ENCODE measurements around the gene DIAPH2.

Gene DIAPH2

GRCh38 chrX:97594646-97595224 is 910.1 kb downstream of the DIAPH2 start:
- no peak for DNase-seq (ENCODE audit: low read depth)

DNA sequence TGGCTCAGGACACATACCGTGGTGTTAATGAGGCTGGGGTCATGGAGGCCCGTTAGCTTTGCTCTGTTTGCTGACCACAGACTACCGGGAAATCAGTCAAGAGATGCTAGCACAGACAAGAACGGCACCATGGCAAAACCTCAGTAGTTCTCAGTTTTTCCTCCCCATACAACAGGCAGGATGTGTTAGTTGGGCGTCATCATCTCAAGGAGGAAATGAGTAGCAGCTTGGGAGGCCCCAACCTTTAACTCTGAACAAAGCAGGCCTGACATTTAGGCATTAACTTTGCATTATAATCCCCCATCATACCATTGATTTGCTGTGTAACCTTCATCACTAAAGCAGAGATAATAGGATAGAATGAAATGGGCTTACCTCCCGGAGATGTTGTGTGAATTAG is 913.3 kb downstream of the DIAPH2 start:
- no peak for DNase-seq (ENCODE audit: low read depth)

- no peak for DNase-seq (ENCODE audit: low read depth)
Measured at GRCh38 chrX:97602465-97603258, 918.0 kb downstream of the DIAPH2 start.

GRCh38 chrX:97605271-97605670 is 920.6 kb downstream of the DIAPH2 start:
- DNase-seq (ENCODE audit: low read depth) = no peak

DNA sequence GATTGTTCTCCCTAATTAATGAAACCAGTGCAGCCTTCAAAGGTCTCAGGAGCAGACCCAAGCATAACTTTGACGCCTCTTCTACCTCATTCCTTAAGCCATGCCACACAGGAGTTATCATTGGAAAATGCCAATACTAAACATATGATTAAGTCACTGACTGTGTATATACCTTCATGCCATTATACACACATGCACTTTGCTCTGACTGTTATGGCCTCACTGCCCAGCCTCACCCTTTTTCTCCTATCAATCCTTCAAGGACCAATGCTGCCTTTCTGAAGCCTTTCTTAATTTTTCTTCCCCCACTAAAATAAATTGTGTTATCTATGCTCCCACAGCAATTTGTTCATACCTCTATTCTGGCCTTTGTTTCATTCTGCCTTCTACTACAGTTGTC is 924.7 kb downstream of the DIAPH2 start:
- DNase-seq (ENCODE audit: low read depth) = no peak

- DNase-seq (ENCODE audit: low read depth) = no peak
Measured at GRCh38 chrX:97609938-97610337, 925.3 kb downstream of the DIAPH2 start.

DNA sequence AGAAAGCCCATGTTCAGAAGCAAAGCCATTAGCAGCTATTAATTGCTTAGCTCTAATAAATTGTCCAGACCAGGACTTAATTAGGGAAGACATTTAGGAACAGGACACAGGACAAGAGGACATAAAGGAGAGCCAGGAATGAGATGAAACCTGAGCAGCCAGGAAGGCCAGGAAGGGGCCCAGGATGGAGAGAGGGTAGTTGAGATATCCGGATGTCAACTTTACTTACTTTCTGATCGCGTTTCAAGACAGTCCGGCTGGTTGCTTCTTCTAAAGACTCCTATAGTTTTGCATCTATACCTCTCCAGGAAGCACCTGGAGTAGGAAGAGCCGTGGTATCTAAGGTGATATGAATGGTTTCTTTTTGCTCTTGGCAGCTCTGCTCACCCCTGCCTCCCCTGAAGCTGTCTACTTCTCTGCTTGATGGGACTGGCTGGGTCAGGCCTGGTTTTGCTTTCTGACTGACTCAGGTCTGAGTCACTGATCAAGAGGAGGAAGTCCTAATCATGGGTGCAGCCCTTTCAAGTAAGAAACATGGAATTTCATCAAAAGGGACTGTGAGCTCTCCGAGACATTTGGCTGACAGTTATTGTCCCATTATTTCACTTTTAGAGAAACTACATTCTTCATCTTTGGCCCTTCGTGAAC is 932.4 kb downstream of the DIAPH2 start:
- peak; percentile 48 for DNase-seq (ENCODE audit: low read depth)

DNA sequence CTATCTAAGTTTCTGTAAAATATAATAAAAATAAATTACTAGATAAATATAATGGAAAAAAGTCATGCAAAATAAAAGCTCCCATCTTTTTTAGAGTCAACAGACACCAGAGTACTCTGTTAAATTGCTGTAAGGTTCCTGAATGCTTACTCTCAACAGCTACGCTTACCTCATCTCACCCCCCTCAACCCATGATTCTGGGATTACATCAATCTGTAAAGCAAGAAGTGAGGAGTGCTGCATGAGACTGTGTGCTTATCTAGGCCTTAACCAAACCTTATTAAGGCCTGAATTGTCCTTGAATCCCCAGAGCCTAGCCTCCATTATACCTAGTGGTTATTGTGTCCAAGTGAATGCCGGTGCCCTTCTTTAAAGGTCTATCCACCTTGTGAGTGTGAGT is 934.9 kb downstream of the DIAPH2 start:
- no peak for DNase-seq (ENCODE audit: low read depth)

GRCh38 chrX:97622111-97622510 is 937.5 kb downstream of the DIAPH2 start:
- no peak for DNase-seq (ENCODE audit: low read depth)

GRCh38 chrX:97628326-97628725 is 943.7 kb downstream of the DIAPH2 start:
- DNase-seq (ENCODE audit: low read depth) = no peak

- DNase-seq (ENCODE audit: low read depth) = no peak
Measured at GRCh38 chrX:97628807-97629596, 944.4 kb downstream of the DIAPH2 start.

DNA sequence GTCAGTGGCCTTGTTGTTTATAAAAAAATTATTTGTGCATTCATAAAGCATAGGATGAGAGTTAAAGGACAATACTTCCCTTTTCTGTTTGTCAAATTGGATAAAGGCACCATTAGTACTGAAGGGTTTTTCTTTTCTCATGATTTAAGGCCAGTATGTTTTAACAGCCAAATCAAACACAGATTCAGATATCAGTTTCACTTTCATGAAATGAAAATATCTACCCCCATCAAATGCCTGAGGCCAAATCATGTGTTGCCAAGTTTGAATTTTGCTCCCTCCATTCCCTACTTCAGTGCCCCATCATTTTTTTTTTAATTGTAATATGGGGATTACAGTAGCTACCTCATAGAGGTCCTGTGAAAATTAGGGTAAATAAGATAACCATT is 944.9 kb downstream of the DIAPH2 start:
- no peak for DNase-seq (ENCODE audit: low read depth)

DNA sequence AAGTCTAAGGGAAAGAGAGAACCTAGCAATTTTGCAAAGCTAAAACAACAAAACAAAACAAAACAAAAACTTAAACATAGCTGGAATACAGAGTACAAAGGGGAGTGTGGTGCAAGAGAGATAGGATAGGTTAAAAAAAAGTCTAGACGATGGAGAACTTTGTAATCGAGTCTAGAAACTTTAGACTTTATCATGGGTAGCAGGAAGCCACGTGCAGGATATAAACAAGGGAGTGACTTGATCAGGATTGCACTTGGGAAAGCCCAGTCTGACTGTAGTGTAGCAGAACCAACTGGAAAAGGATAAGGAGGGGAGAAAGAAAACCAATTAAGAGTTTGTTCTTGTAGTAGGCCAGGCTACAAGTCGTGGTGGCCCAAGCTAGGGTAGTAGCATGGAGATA is 949.2 kb downstream of the DIAPH2 start:
- DNase-seq (ENCODE audit: low read depth) = no peak

DNA sequence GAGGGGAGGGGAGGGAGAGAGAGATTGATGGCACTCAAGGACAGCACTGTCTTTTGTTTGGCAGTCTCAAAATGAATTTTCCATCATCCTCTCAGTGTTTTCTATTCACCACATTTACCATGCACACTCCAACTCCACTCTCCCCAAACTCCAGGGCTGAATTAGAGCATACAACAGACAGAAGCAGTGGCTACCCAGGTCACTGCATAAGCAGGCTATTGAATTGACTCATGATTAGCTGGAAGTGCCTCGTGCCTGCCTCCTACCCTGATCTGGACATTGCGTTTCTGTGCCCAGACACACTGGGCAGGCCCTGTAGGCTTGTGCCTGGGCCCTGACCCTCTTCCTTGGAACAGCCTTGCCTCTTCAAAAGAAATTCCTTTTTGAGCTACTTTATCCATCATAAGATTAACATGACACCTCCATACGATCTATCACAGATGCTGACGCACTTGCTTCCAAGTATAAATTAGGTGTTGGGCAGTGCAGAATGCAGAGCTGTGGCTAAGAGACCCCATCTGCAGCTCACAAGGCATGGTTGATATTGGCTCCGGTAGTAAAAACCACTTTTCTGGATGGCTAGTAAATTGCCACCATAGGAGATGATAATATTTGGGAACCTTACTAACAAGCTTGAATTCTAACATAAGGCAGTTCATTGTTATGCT is 952.0 kb downstream of the DIAPH2 start:
- DNase-seq (ENCODE audit: low read depth) = no peak

DNA sequence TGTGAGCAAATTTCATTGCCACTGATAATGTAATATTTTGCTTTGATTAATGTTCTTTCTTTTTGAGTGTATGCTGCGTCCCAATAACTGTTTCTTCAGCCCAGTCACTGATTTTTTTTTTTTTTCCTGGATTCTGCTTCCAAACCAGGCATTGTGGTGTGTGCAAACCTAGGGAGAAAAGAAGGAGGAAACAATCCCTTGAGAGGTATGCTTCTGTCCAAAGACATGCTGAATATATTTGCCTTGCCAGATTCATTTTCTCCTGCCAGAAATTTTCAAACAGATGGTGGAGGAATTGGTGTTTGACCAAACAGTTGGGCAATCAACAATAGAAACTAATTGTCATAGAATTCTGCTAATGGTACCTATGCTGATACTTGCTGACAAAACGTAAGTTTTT is 952.6 kb downstream of the DIAPH2 start:
- no peak for DNase-seq (ENCODE audit: low read depth)

GRCh38 chrX:97638621-97639020 is 954.0 kb downstream of the DIAPH2 start:
- no peak for DNase-seq (ENCODE audit: low read depth)

GRCh38 chrX:97639526-97639925 is 954.9 kb downstream of the DIAPH2 start:
- DNase-seq (ENCODE audit: low read depth) = no peak
